AG08396 (cell line): ENCODE results near the gene DOCK11.

Experiments used
- DNase-seq: peaks from one replicate; pipeline ENCODE4 v3.0.0; 2012; ENCODE audit warnings: low spot score, mixed read lengths

DOCK11 gene

GRCh38 chrX:118530219-118530911 is 34.8 kb downstream of the DOCK11 start:
- no peak for DNase-seq

GRCh38 chrX:118534716-118535493 is 39.3 kb downstream of the DOCK11 start:
- DNase-seq: no peak

- no peak for DNase-seq
Observed at GRCh38 chrX:118536204-118536603, 40.6 kb downstream of the DOCK11 start.

- no peak for DNase-seq
Observed at GRCh38 chrX:118536687-118537461, 41.3 kb downstream of the DOCK11 start.

- DNase-seq: no peak
Observed at GRCh38 chrX:118538386-118538785, 42.8 kb downstream of the DOCK11 start.

GRCh38 chrX:118540342-118540741 is 44.7 kb downstream of the DOCK11 start:
- no peak for DNase-seq

- DNase-seq: no peak
Observed at GRCh38 chrX:118541482-118541881, 45.9 kb downstream of the DOCK11 start.

- no peak for DNase-seq
Observed at GRCh38 chrX:118545510-118545909, 49.9 kb downstream of the DOCK11 start.

- no peak for DNase-seq
Observed at GRCh38 chrX:118548841-118549240, 53.2 kb downstream of the DOCK11 start.

GRCh38 chrX:118550792-118551191 is 55.2 kb downstream of the DOCK11 start:
- DNase-seq: no peak

GRCh38 chrX:118551426-118551825 is 55.8 kb downstream of the DOCK11 start:
- no peak for DNase-seq

- peak; percentile 34 for DNase-seq
Observed at GRCh38 chrX:118552121-118552900, 56.7 kb downstream of the DOCK11 start.

- DNase-seq: no peak
Observed at GRCh38 chrX:118553042-118553710, 57.6 kb downstream of the DOCK11 start.

- no peak for DNase-seq
Observed at GRCh38 chrX:118554511-118554910, 58.9 kb downstream of the DOCK11 start.

GRCh38 chrX:118558926-118559325 is 63.3 kb downstream of the DOCK11 start:
- no peak for DNase-seq

- no peak for DNase-seq
Observed at GRCh38 chrX:118560489-118560888, 64.9 kb downstream of the DOCK11 start.

GRCh38 chrX:118562582-118563164 is 67.1 kb downstream of the DOCK11 start:
- DNase-seq: no peak

- DNase-seq: no peak
Observed at GRCh38 chrX:118564498-118564897, 68.9 kb downstream of the DOCK11 start.

GRCh38 chrX:118565853-118566252 is 70.2 kb downstream of the DOCK11 start:
- DNase-seq: no peak

- no peak for DNase-seq
Observed at GRCh38 chrX:118566359-118566758, 70.7 kb downstream of the DOCK11 start.

- no peak for DNase-seq
Observed at GRCh38 chrX:118569676-118570075, 74.1 kb downstream of the DOCK11 start.
